GM21528 (cell line): ENCODE results near the gene TUBB1.

Experiments used
- ATAC-seq: cut with Tn5 transposase; IDR thresholded peaks from one replicate; pipeline ENCODE4 v1.9.1; 2021; ENCODE audit warnings: mild to moderate bottlenecking, moderate library complexity; ENCODE audit not compliant: unreplicated experiment, low FRiP score

The TUBB1 gene

GRCh38 chr20:58988565-58988882 is 30.7 kb upstream of the TUBB1 start:
- ATAC-seq = no peak

- ATAC-seq = no peak
Observed at GRCh38 chr20:58989196-58989595, 30.0 kb upstream of the TUBB1 start.

GRCh38 chr20:58990651-58991445 is 28.4 kb upstream of the TUBB1 start:
- no peak for ATAC-seq

GRCh38 chr20:58991715-58992114 is 27.5 kb upstream of the TUBB1 start:
- ATAC-seq = no peak

GRCh38 chr20:58992911-58993310 is 26.3 kb upstream of the TUBB1 start:
- no peak for ATAC-seq

GRCh38 chr20:58993332-58994248 is 25.6 kb upstream of the TUBB1 start:
- ATAC-seq = no peak

GRCh38 chr20:58994390-58995159 is 24.7 kb upstream of the TUBB1 start:
- ATAC-seq = no peak

- no peak for ATAC-seq
Observed at GRCh38 chr20:58995461-58996225, 23.6 kb upstream of the TUBB1 start.

GRCh38 chr20:58996226-58996611 is 23.0 kb upstream of the TUBB1 start:
- ATAC-seq = no peak

- no peak for ATAC-seq
Observed at GRCh38 chr20:58997141-58997770, 22.0 kb upstream of the TUBB1 start.

GRCh38 chr20:58998656-58999055 is 20.6 kb upstream of the TUBB1 start:
- ATAC-seq = no peak

- ATAC-seq = no peak
Observed at GRCh38 chr20:59000326-59000725, 18.9 kb upstream of the TUBB1 start.

GRCh38 chr20:59001068-59001448 is 18.2 kb upstream of the TUBB1 start:
- no peak for ATAC-seq

GRCh38 chr20:59001449-59002171 is 17.6 kb upstream of the TUBB1 start:
- ATAC-seq = no peak

- ATAC-seq = no peak
Observed at GRCh38 chr20:59002388-59002787, 16.8 kb upstream of the TUBB1 start.

- no peak for ATAC-seq
Observed at GRCh38 chr20:59002874-59003399, 16.3 kb upstream of the TUBB1 start.

- ATAC-seq = no peak
Observed at GRCh38 chr20:59003836-59004492, 15.3 kb upstream of the TUBB1 start.

- no peak for ATAC-seq
Observed at GRCh38 chr20:59004493-59004762, 14.8 kb upstream of the TUBB1 start.
